KMS-11 (cell line): Measurements from ENCODE around the gene DCBLD1.

Experiments
- H2AFZ ChIP-seq: fragments of 200-600 bp; sonication (generic); 2 replicates; pipeline ENCODE4 v1.6.1; 2016; ENCODE audit warnings: antibody characterized with exemption, mixed run types, low read depth
- H3K27ac ChIP-seq: fragments of 200-600 bp; sonication (generic); 2 replicates; pipeline ENCODE4 v1.6.1; 2016; ENCODE audit warnings: mild to moderate bottlenecking, mixed run types
- H3K27me3 ChIP-seq: fragments of 200-600 bp; sonication (generic); 2 replicates; pipeline ENCODE4 v1.6.1; 2017; ENCODE audit warnings: mild to moderate bottlenecking, low read depth, mixed run types, moderate library complexity; ENCODE audit not compliant: insufficient read depth
- H3K36me3 ChIP-seq: fragments of 200-600 bp; sonication (generic); 2 replicates; pipeline ENCODE4 v1.6.1; 2017; ENCODE audit warnings: mild to moderate bottlenecking, mixed run types; ENCODE audit not compliant: insufficient read depth
- H3K4me1 ChIP-seq: fragments of 200-600 bp; sonication (generic); 2 replicates; pipeline ENCODE4 v1.6.1; 2016; ENCODE audit warnings: mild to moderate bottlenecking, low read depth, mixed run types; ENCODE audit not compliant: poor library complexity, severe bottlenecking
- H3K4me2 ChIP-seq: fragments of 200-600 bp; sonication (generic); 2 replicates; pipeline ENCODE4 v1.7.0; 2016; ENCODE audit warnings: mild to moderate bottlenecking, mixed run types
- H3K4me3 ChIP-seq: fragments of 200-600 bp; sonication (generic); IDR thresholded peaks from 2 replicates; pipeline ENCODE4 v1.6.1; 2017; ENCODE audit warnings: low read depth, low read length, mixed read lengths; ENCODE audit not compliant: insufficient read depth
- H3K79me2 ChIP-seq: fragments of 200-600 bp; sonication (generic); 2 replicates; pipeline ENCODE4 v1.6.1; 2016; ENCODE audit warnings: low read depth, mixed run types; ENCODE audit not compliant: insufficient read depth
- H3K9ac ChIP-seq: fragments of 200-600 bp; sonication (generic); 2 replicates; pipeline ENCODE4 v1.6.1; 2016; ENCODE audit warnings: mild to moderate bottlenecking, mixed run types
- H4K20me1 ChIP-seq: fragments of 200-600 bp; sonication (generic); 2 replicates; pipeline ENCODE4 v1.6.1; 2016; ENCODE audit warnings: mild to moderate bottlenecking, mixed run types; ENCODE audit not compliant: insufficient read depth
- CTCF ChIP-seq: fragments of 200-600 bp; sonication (generic); conservative IDR thresholded peaks from 2 replicates; pipeline ENCODE4 v1.6.1; 2017; ENCODE audit warnings: low read depth, mild to moderate bottlenecking, antibody characterized with exemption, low read length, moderate library complexity, mixed read lengths

DCBLD1 gene

GRCh38 chr6:117496383-117496990, 14.0 kb downstream of the DCBLD1 start:
- Histone ChIP-seq H3K9ac (no peak overlapping the region), H4K20me1 (no peaks in the 10 kb centered on the region), H2AFZ (no peak overlapping the region), H3K27me3 (no peaks in the 10 kb centered on the region), H3K4me3 (no peak overlapping the region), H3K27ac (no peak overlapping the region), H3K36me3 (no peaks in the 10 kb centered on the region), H3K79me2 (no peaks in the 10 kb centered on the region), H3K4me1 (no peaks in the 10 kb centered on the region), H3K4me2 (no peak overlapping the region)
- no peak for TF ChIP-seq CTCF

GRCh38 chr6:117497237-117497636, 14.8 kb downstream of the DCBLD1 start:
- no peak overlapping the region for H3K9ac ChIP-seq
- H4K20me1 ChIP-seq, result no peaks in the 10 kb centered on the region
- no peak for TF ChIP-seq CTCF
- H3K4me3 ChIP-seq, result no peak overlapping the region
- no peaks in the 10 kb centered on the region for H3K4me1 ChIP-seq
- H3K27me3 ChIP-seq, result no peaks in the 10 kb centered on the region
- no peak overlapping the region for H3K27ac ChIP-seq
- H3K36me3 ChIP-seq, result no peaks in the 10 kb centered on the region
- no peaks in the 10 kb centered on the region for H3K79me2 ChIP-seq
- no peak overlapping the region for H2AFZ ChIP-seq
- no peak overlapping the region for H3K4me2 ChIP-seq

- no peak overlapping the region for H3K27ac ChIP-seq
- H3K4me2 ChIP-seq, result no peak overlapping the region
- no peaks in the 10 kb centered on the region for H4K20me1 ChIP-seq
- no peak overlapping the region for H3K9ac ChIP-seq
- no peaks in the 10 kb centered on the region for H3K4me1 ChIP-seq
- no peak for TF ChIP-seq CTCF
- H3K4me3 ChIP-seq, result no peak overlapping the region
- no peak overlapping the region for H2AFZ ChIP-seq
- H3K79me2 ChIP-seq, result no peaks in the 10 kb centered on the region
- H3K27me3 ChIP-seq, result no peaks in the 10 kb centered on the region
- no peaks in the 10 kb centered on the region for H3K36me3 ChIP-seq
Observed at GRCh38 chr6:117498159-117498558, 15.7 kb downstream of the DCBLD1 start.

- no peak overlapping the region for H3K27ac ChIP-seq
- TF ChIP-seq CTCF, result no peak
- no peak overlapping the region for H3K9ac ChIP-seq
- no peak overlapping the region for H2AFZ ChIP-seq
- no peak overlapping the region for H3K4me2 ChIP-seq
- peaks cover 13% of the 10 kb centered on the region for H3K4me1 ChIP-seq
- H3K4me3 ChIP-seq, result no peak overlapping the region
- H3K27me3 ChIP-seq, result no peaks in the 10 kb centered on the region
- no peaks in the 10 kb centered on the region for H3K79me2 ChIP-seq
- H3K36me3 ChIP-seq, result no peaks in the 10 kb centered on the region
- H4K20me1 ChIP-seq, result no peaks in the 10 kb centered on the region
Observed at GRCh38 chr6:117501722-117502121, 19.2 kb downstream of the DCBLD1 start.
